Endothelial cell of umbilical vein (primary cell): ENCODE measurements around the gene SLC1A4. TPM values are rescaled to one million over a fixed set of nuclear protein-coding genes. Genes with fewer than 3 reads are reported as not detected.

Experiments used
- BruUV-seq: library from RNA; stranded (reverse); fragments of 400-500 nt; replicated peaks from 2 replicates; lab custom pipeline; 2021; lab: Mats Ljungman, UMichigan
- CTCF ChIA-PET: fragments of 300-600, 350-600 bp; sonication (Branson Sonifier 250); formaldehyde crosslinking; loops from one replicate; lab custom pipeline; 2021; ENCODE audit warnings: antibody characterized with exemption, inconsistent platforms; lab: Charles Lee
- POLR2A ChIA-PET: fragments of 300-600, 350-600 bp; sonication (Branson Sonifier 250); formaldehyde crosslinking; loops from one replicate; lab custom pipeline; 2021; ENCODE audit warnings: antibody characterized with exemption, inconsistent platforms; lab: Charles Lee
- DNase-seq: peaks from one replicate; pipeline ENCODE4 v3.0.0-alpha.2; 2011; ENCODE audit warnings: low read depth, low spot score
- FAIRE-seq: peaks from 2 replicates; lab custom pipeline; 2011; peaks lifted over from hg19 to GRCh38; lab: Jason Lieb, UNC
- H2AFZ ChIP-seq: 2 replicates; pipeline ENCODE4 v1.6.0; 2012; ENCODE audit warnings: low read depth, low read length, control low read depth, inconsistent platforms
- H3K27ac ChIP-seq: 2 replicates; pipeline ENCODE4 v1.5.1; 2011; ENCODE audit warnings: low read depth, mild to moderate bottlenecking, control low read depth, low read length, moderate library complexity; ENCODE audit not compliant: insufficient read depth
- H3K27me3 ChIP-seq, 2 experiments: 2 replicates each; pipeline versions ENCODE4 v1.6.0 to v1.6.1; 2011; ENCODE audit warnings: low read length in 2 of 2, mixed read lengths in 1 of 2; ENCODE audit not compliant: control insufficient read depth in 2 of 2, insufficient read depth in 2 of 2
- H3K36me3 ChIP-seq, 2 experiments: 2 replicates in 1 of 2; 3 replicates in 1 of 2; pipeline ENCODE4 v1.5.1; 2011; ENCODE audit warnings: low read length in 2 of 2, mild to moderate bottlenecking in 1 of 2, moderate library complexity in 1 of 2; ENCODE audit not compliant: control insufficient read depth in 2 of 2, insufficient read depth in 2 of 2; ENCODE audit errors: extremely low read depth in 1 of 2
- H3K4me1 ChIP-seq: 3 replicates; pipeline ENCODE4 v1.5.1; 2011; ENCODE audit warnings: mild to moderate bottlenecking, low read length; ENCODE audit not compliant: control insufficient read depth, insufficient read depth; ENCODE audit errors: extremely low read depth
- H3K4me2 ChIP-seq: 2 replicates; pipeline ENCODE4 v1.6.1; 2011; ENCODE audit warnings: low read length, control low read depth, mixed read lengths; ENCODE audit not compliant: insufficient read depth
- H3K4me3 ChIP-seq, 3 experiments: fragments of 200-600 bp in 1 of 3; sonication (generic), shearing (Covaris generic) in 1 of 3; replicated peaks in 1 of 3; 2 replicates each; pipeline ENCODE4 v1.5.1; 2011 to 2016; ENCODE audit warnings: control low read depth in 3 of 3, low read length in 3 of 3, mild to moderate bottlenecking in 2 of 3, inconsistent platforms in 1 of 3, low read depth in 1 of 3, moderate library complexity in 1 of 3; ENCODE audit not compliant: insufficient read depth in 1 of 3
- H3K79me2 ChIP-seq: 2 replicates; pipeline ENCODE4 v1.6.0; 2012; ENCODE audit warnings: low read length, inconsistent platforms; ENCODE audit not compliant: control insufficient read depth, insufficient read depth
- H3K9ac ChIP-seq: replicated peaks from 2 replicates; pipeline ENCODE3; 2011; ENCODE audit warnings: low read length, control low read depth; ENCODE audit not compliant: insufficient read depth; ENCODE audit errors: extremely low read depth
- H3K9me1 ChIP-seq: replicated peaks from 3 replicates; pipeline ENCODE4 v1.6.0; 2011; ENCODE audit warnings: mild to moderate bottlenecking, low read length; ENCODE audit not compliant: control insufficient read depth, insufficient read depth; ENCODE audit errors: extremely low read depth
- H3K9me3 ChIP-seq: replicated peaks from 2 replicates; pipeline ENCODE4 v1.5.1; 2012; ENCODE audit warnings: low read length, inconsistent platforms; ENCODE audit not compliant: control insufficient read depth, insufficient read depth
- H4K20me1 ChIP-seq: replicated peaks from 2 replicates; pipeline ENCODE3; 2011; ENCODE audit warnings: mild to moderate bottlenecking, low read length; ENCODE audit not compliant: control insufficient read depth, insufficient read depth; ENCODE audit errors: extremely low read depth
- CTCF ChIP-seq, 2 donors: IDR thresholded peaks; 1 replicate in 1 of 2; 2 replicates in 1 of 2; pipeline ENCODE4 v1.5.1; 2011; ENCODE audit warnings: low read length in 2 of 2, mild to moderate bottlenecking in 2 of 2, moderate library complexity in 2 of 2, control low read depth in 1 of 2, inconsistent platforms in 1 of 2, low read depth in 1 of 2; ENCODE audit not compliant: insufficient read depth in 1 of 2; ENCODE audit errors: extremely low read depth in 1 of 2
- EZH2 ChIP-seq: IDR thresholded peaks from 2 replicates; pipeline ENCODE4 v1.6.1; 2012; ENCODE audit warnings: borderline replicate concordance, low read depth, mild to moderate bottlenecking, moderate library complexity, low read length, inconsistent platforms; ENCODE audit not compliant: severe bottlenecking
- FOS ChIP-seq: IDR thresholded peaks from 2 replicates; pipeline ENCODE4 v1.6.1; 2011; ENCODE audit warnings: mild to moderate bottlenecking, low read length, moderate library complexity, borderline replicate concordance; ENCODE audit not compliant: insufficient read depth
- GATA2 ChIP-seq: IDR thresholded peaks from 2 replicates; pipeline ENCODE4 v1.7.0; 2011; ENCODE audit warnings: low read depth, mild to moderate bottlenecking, moderate library complexity, mixed read lengths, low read length; ENCODE audit not compliant: insufficient read length, insufficient read depth
- JUN ChIP-seq: IDR thresholded peaks from 2 replicates; pipeline ENCODE4 v1.6.1; 2011; ENCODE audit warnings: borderline replicate concordance, low read depth; ENCODE audit not compliant: insufficient read length, insufficient read depth
- MAX ChIP-seq: IDR thresholded peaks from 2 replicates; pipeline ENCODE4 v1.6.1; 2011; ENCODE audit not compliant: insufficient read depth, insufficient read length
- MYC ChIP-seq: IDR thresholded peaks from one replicate; pipeline ENCODE4 v1.6.1; 2011; ENCODE audit warnings: mild to moderate bottlenecking, low read depth, low read length
- POLR2A ChIP-seq: IDR thresholded peaks from 2 replicates; pipeline ENCODE4 v1.6.1; 2012; ENCODE audit warnings: low read depth, mild to moderate bottlenecking, control low read depth, low read length
- POLR2AphosphoS5 ChIP-seq: IDR thresholded peaks from 2 replicates; pipeline ENCODE4 v1.6.1; 2012; ENCODE audit warnings: low read depth, mild to moderate bottlenecking, control low read depth, low read length, moderate library complexity; ENCODE audit not compliant: insufficient read depth
- dilution Hi-C: fragments of 300-500 bp; cut with MboI; formaldehyde crosslinking; loops from one replicate; pipeline ENCODE4 v1.15.0; 2019; ENCODE audit warnings: low sequenced_read_pairs; ENCODE audit not compliant: extremely low pct_ligation_motif_present
- intact Hi-C: fragments of 100-400 bp; cut with micrococcal nuclease; formaldehyde crosslinking; loops from one replicate; pipeline ENCODE4 v1.10.0; 2022
- polyA plus RNA-seq, 4 experiments: library from polyadenylated mRNA; depleted of rRNA in 3 of 4; stranded (reverse) in 3 of 4; unstranded in 1 of 4; fragments of >200 nt; gene quantifications; 2 replicates each; pipeline versions ENCODE4 v1.2.1 to v1.2.3, GENCODE V29; 2011 to 2012; ENCODE audit warnings: missing spikeins in 1 of 4
- total RNA-seq: library from RNA; stranded (reverse); gene quantifications from 2 replicates; pipeline ENCODE4 v1.2.3, GENCODE V29; 2021

The SLC1A4 gene
- total and polyA plus RNA-seq, 2 donors (not counting 3 experiments of a cell fraction or from before 2014, with no cell fraction given), result 9.9 to 13.9 TPM

GRCh38 chr2:64951306-64951953 lies 37.8 kb upstream of the SLC1A4 start:
- DNase-seq, result no peak
- FAIRE-seq, result no peak
- no peak overlapping the region for H3K4me3 ChIP-seq

GRCh38 chr2:64952096-64952495 lies 37.1 kb upstream of the SLC1A4 start:
- TF ChIP-seq CTCF (IDR thresholded peaks at IDR 0.05; ENCODE audit: extremely low read depth in 1 of 2, insufficient read depth in 1 of 2, low read depth in 1 of 2, low read length in 2 of 2) (no peak), MYC (no peak), EZH2 (no peak), JUN (no peak), MAX (no peak), GATA2 (no peak), POLR2AphosphoS5 (no peak), POLR2A (no peak), FOS (no peak)
- Histone ChIP-seq H3K27me3 (peaks cover 2 to 6% of the 10 kb centered on the region in 2 experiments), H3K9ac (no peak overlapping the region), H3K79me2 (no peaks in the 10 kb centered on the region), H4K20me1 (no peaks in the 10 kb centered on the region), H3K4me1 (peaks cover 4% of the 10 kb centered on the region), H3K27ac (no peak overlapping the region), H3K36me3 (no peaks in the 10 kb centered on the region), H2AFZ (no peak overlapping the region), H3K4me3 (no peak overlapping the region), H3K4me2 (no peak overlapping the region), H3K9me3 (no peaks in the 10 kb centered on the region), H3K9me1 (no peaks in the 10 kb centered on the region)
- BruUV-seq, result no TSS peak
- FAIRE-seq, result no peak
- CTCF ChIA-PET, result no interaction called here
- dilution Hi-C loops (no loop called here), intact Hi-C loops (no loop called here)
- POLR2A ChIA-PET, result no interaction called here
- DNase-seq, result no peak

More at GRCh38 chr2:64951306-64951953, 37.8 kb upstream of the SLC1A4 start:
- Histone ChIP-seq H3K4me2 (no peak overlapping the region), H3K9me1 (no peaks in the 10 kb centered on the region), H3K27me3 (peaks cover 4 to 9% of the 10 kb centered on the region in 2 experiments), H3K4me1 (peaks cover 4% of the 10 kb centered on the region), H3K36me3 (no peaks in the 10 kb centered on the region), H3K27ac (no peak overlapping the region), H3K79me2 (no peaks in the 10 kb centered on the region), H4K20me1 (no peaks in the 10 kb centered on the region), H3K9ac (no peak overlapping the region), H2AFZ (no peak overlapping the region), H3K9me3 (no peaks in the 10 kb centered on the region)
- CTCF ChIA-PET, result interaction anchor here (0.7 kb wide), 1 partner anchor 382 kb away, joined by 3 read pairs; no protein-coding TSS in a partner anchor
- dilution Hi-C loops, result no loop called here
- intact Hi-C loops, result no loop called here
- no TSS peak for BruUV-seq
- no peak for TF ChIP-seq MAX
- POLR2A ChIA-PET, result no interaction called here
